Memory B cell (primary cell): ENCODE data around the gene KRT1.

ENCODE experiments used
- ATAC-seq: fragments of 150-1000 bp; cut with Tn5 transposase; 2 replicates; pipeline ENCODE4 v1.10.0; 2021; ENCODE audit warnings: low read depth, mild to moderate bottlenecking, moderate library complexity
- DNase-seq, 2 donors: peaks; one replicate each; pipeline ENCODE4 v3.0.0; 2022; ENCODE audit warnings: low spot score in 2 of 2
- H3K27ac Mint-ChIP-seq: one replicate; pipeline ENCODE4 v1.8.0; 2022; ENCODE audit warnings: mild to moderate bottlenecking, moderate library complexity, mixed read lengths
- H3K27me3 Mint-ChIP-seq: one replicate; pipeline ENCODE4 v1.8.0; 2022; ENCODE audit warnings: mixed read lengths
- H3K36me3 Mint-ChIP-seq: one replicate; pipeline ENCODE4 v1.8.0; 2022; ENCODE audit warnings: mild to moderate bottlenecking, mixed read lengths
- H3K4me1 Mint-ChIP-seq: one replicate; pipeline ENCODE4 v1.8.0; 2022; ENCODE audit warnings: mixed read lengths
- H3K4me3 Mint-ChIP-seq: one replicate; pipeline ENCODE4 v1.8.0; 2022; ENCODE audit warnings: mild to moderate bottlenecking, moderate library complexity, mixed read lengths
- H3K9me3 Mint-ChIP-seq: one replicate; pipeline ENCODE4 v1.8.0; 2022; ENCODE audit warnings: mixed read lengths

Gene KRT1

DNA sequence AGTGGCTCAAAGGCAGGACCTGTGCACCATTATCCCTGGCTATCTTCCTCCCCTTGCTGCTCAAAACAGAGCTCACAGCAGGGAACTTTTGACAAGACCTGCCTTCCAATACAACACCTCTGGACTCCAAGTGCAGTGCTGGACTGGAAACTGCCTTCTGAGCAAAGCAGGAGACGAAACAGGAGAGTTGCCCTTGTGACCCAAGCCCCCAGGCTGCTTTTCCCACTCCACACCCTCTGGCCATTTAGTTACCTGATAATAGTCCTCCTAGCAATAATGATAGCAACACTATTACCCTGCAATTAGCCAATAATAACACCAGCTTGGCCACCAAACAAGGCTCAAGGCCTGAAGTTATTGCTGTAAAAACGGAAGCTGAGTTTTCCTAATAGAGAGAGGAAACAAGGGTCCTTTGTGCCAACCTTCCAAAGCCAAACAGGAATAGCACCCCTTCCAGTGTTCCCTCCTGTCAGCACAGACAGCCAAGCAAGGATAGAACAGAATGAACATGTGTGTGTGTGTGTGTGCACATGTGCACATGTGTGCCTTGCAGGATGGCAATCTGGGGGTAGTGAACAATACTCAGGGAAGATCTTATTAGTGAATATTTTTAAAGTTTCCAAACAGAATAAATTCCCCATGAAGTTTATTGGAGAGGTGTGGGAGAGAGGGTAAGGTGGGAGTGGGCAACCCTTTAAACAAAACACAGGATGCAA is 52.7 kb downstream of the KRT1 start:
- Mint-ChIP-seq H3K36me3 (no peaks in the 10 kb centered on the region), H3K27ac (no peak overlapping the region), H3K4me1 (no peaks in the 10 kb centered on the region), H3K4me3 (no peak overlapping the region), H3K27me3 (peaks cover 20% of the 10 kb centered on the region), H3K9me3 (no peaks in the 10 kb centered on the region)
- ATAC-seq (no peak), DNase-seq (no peak)
